ENCODE results near the gene PRUNE1.

The PRUNE1 gene

DNA sequence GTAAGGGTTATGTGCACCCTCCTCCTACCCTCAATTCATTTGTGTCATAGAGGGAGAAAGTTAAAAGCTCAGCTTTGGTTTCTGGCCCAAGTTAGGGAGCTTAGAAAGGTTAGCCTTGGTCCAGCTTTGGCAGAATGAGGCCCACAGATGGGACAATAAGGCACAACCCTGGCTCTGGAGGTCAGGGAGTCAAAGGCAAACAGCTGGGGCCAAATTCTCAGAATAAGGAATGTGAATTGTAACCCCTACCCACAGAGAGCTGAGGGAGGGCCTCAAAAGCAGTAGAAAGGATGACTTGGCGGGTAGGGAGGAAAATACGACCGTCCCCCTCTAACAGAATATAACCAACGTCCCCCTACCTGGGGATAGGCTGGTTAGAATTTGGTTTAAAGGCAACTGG lies 42.6 kb upstream of the PRUNE1 start:
- TF ChIP-seq MYC (IDR thresholded peaks at IDR 0.05; ENCODE audit: low read depth, low read length) (no peak), MAX (IDR thresholded peaks at IDR 0.05; ENCODE audit: low read depth, low read length) (no peak), POLR2A (IDR thresholded peaks at IDR 0.05; ENCODE audit: extremely low read depth, insufficient read length) (no peak)
- TF ChIP-seq, protein P1, sequence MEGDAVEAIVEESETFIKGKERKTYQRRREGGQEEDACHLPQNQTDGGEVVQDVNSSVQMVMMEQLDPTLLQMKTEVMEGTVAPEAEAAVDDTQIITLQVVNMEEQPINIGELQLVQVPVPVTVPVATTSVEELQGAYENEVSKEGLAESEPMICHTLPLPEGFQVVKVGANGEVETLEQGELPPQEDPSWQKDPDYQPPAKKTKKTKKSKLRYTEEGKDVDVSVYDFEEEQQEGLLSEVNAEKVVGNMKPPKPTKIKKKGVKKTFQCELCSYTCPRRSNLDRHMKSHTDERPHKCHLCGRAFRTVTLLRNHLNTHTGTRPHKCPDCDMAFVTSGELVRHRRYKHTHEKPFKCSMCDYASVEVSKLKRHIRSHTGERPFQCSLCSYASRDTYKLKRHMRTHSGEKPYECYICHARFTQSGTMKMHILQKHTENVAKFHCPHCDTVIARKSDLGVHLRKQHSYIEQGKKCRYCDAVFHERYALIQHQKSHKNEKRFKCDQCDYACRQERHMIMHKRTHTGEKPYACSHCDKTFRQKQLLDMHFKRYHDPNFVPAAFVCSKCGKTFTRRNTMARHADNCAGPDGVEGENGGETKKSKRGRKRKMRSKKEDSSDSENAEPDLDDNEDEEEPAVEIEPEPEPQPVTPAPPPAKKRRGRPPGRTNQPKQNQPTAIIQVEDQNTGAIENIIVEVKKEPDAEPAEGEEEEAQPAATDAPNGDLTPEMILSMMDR (IDR thresholded peaks at IDR 0.05; ENCODE audit: low read depth, low read length), result no peak
- DNase-seq (ENCODE audit: low read depth), result no peak
- no peak overlapping the region for H3K4me3 ChIP-seq (ENCODE audit: low read depth, low read length)

- no peak for TF ChIP-seq MAX (IDR thresholded peaks at IDR 0.05; ENCODE audit: low read depth, low read length)
- no peak for TF ChIP-seq MYC (IDR thresholded peaks at IDR 0.05; ENCODE audit: low read depth, low read length)
- TF ChIP-seq, protein P1 (IDR thresholded peaks at IDR 0.05; ENCODE audit: low read depth, low read length), result no peak
- TF ChIP-seq POLR2A (IDR thresholded peaks at IDR 0.05; ENCODE audit: extremely low read depth, insufficient read length), result no peak
- no peak overlapping the region for H3K4me3 ChIP-seq (ENCODE audit: low read depth, low read length)
- DNase-seq (ENCODE audit: low read depth), result no peak
Measured at GRCh38 chr1:150966011-150966410, 42.2 kb upstream of the PRUNE1 start.

GRCh38 chr1:150967936-150968335 lies 40.3 kb upstream of the PRUNE1 start:
- H3K4me3 ChIP-seq (ENCODE audit: low read depth, low read length), result no peak overlapping the region
- no peak for DNase-seq (ENCODE audit: low read depth)
- TF ChIP-seq POLR2A (IDR thresholded peaks at IDR 0.05; ENCODE audit: extremely low read depth, insufficient read length) (no peak), MYC (IDR thresholded peaks at IDR 0.05; ENCODE audit: low read depth, low read length) (no peak), MAX (IDR thresholded peaks at IDR 0.05; ENCODE audit: low read depth, low read length) (no peak)
- TF ChIP-seq, protein P1 (IDR thresholded peaks at IDR 0.05; ENCODE audit: low read depth, low read length), result no peak

- no peak for DNase-seq (ENCODE audit: low read depth)
- no peak overlapping the region for H3K4me3 ChIP-seq (ENCODE audit: low read depth, low read length)
- TF ChIP-seq, protein P1 (IDR thresholded peaks at IDR 0.05; ENCODE audit: low read depth, low read length), result no peak
- TF ChIP-seq POLR2A (IDR thresholded peaks at IDR 0.05; ENCODE audit: extremely low read depth, insufficient read length), result no peak
- TF ChIP-seq MAX (IDR thresholded peaks at IDR 0.05; ENCODE audit: low read depth, low read length), result no peak
- TF ChIP-seq MYC (IDR thresholded peaks at IDR 0.05; ENCODE audit: low read depth, low read length), result no peak
Measured at GRCh38 chr1:150968491-150968890, 39.8 kb upstream of the PRUNE1 start.

- no peak for TF ChIP-seq POLR2A (IDR thresholded peaks at IDR 0.05; ENCODE audit: extremely low read depth, insufficient read length)
- TF ChIP-seq MYC (IDR thresholded peaks at IDR 0.05; ENCODE audit: low read depth, low read length), result no peak
- no peak for TF ChIP-seq MAX (IDR thresholded peaks at IDR 0.05; ENCODE audit: low read depth, low read length)
- TF ChIP-seq, protein P1 (IDR thresholded peaks at IDR 0.05; ENCODE audit: low read depth, low read length), result no peak
- H3K4me3 ChIP-seq (ENCODE audit: low read depth, low read length), result no peak overlapping the region
- DNase-seq (ENCODE audit: low read depth), result no peak
Measured at GRCh38 chr1:150969626-150970025, 38.6 kb upstream of the PRUNE1 start.

All from NB4 (cell line).